ENCODE data around the gene CCND2. TPM values are rescaled to one million over a fixed set of nuclear protein-coding genes. Genes with fewer than 3 reads are reported as not detected.

Gene CCND2
- total RNA-seq, 2 donors from 2014 or later: 180 to 217 TPM

DNA sequence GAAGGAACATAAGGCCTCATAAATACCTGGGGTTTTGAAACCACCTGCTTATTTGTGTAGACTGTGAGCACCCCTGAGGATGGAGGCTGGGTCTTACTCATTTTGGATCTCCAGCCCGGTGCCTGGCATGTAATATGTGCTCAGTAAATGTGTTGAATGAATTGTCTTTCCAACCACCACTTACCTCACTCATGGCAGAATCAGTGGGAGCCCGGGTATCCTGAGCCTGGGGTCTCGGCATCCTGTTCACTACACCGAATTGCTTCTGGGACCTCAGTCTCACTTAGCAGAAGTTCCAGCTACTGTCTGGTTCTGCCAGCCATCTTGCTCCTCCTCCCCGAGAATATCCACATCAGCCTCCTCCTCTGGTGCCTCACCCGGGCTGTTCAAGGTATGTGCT, 43.0 kb upstream of the CCND2 start:
- Histone ChIP-seq H3K4me1 (no peaks in the 10 kb centered on the region), H3K27me3 (no peaks in the 10 kb centered on the region), H3K36me3 (no peaks in the 10 kb centered on the region), H3K27ac (no peak overlapping the region), H3K9ac (ENCODE audit: low read depth in 2 of 2, low read length in 2 of 2) (no peak overlapping the region), H3K9me3 (no peaks in the 10 kb centered on the region), H3K4me3 (no peak overlapping the region)
- no peak for TF ChIP-seq CTCF (IDR thresholded peaks at IDR 0.05)
- intact Hi-C loops (cut with DNase I): no loop called here
- DNase-seq: no peak

GRCh38 chr12:4238577-4238976, 35.0 kb upstream of the CCND2 start:
- no peaks in the 10 kb centered on the region for H3K36me3 ChIP-seq

GRCh38 chr12:4239746-4240145, 33.8 kb upstream of the CCND2 start:
- Histone ChIP-seq H3K4me1 (no peaks in the 10 kb centered on the region), H3K27me3 (no peaks in the 10 kb centered on the region), H3K9ac (ENCODE audit: low read depth in 2 of 2, low read length in 2 of 2) (no peak overlapping the region), H3K36me3 (no peaks in the 10 kb centered on the region), H3K4me3 (no peak overlapping the region), H3K27ac (no peak overlapping the region), H3K9me3 (no peaks in the 10 kb centered on the region)
- intact Hi-C loops (cut with DNase I): loop anchor here (10.0 kb wide), 1 partner anchor 65 kb away; no protein-coding TSS in a partner anchor
- TF ChIP-seq CTCF (IDR thresholded peaks at IDR 0.05): no peak
- no peak for DNase-seq

More at GRCh38 chr12:4238577-4238976, 35.0 kb upstream of the CCND2 start:
- no peak for TF ChIP-seq CTCF (IDR thresholded peaks at IDR 0.05)
- Histone ChIP-seq H3K27me3 (no peaks in the 10 kb centered on the region), H3K4me1 (no peaks in the 10 kb centered on the region), H3K9me3 (no peaks in the 10 kb centered on the region), H3K9ac (ENCODE audit: low read depth in 2 of 2, low read length in 2 of 2) (no peak overlapping the region), H3K4me3 (no peak overlapping the region), H3K27ac (no peak overlapping the region)
- intact Hi-C loops (cut with DNase I): no loop called here
- no peak for DNase-seq

- Histone ChIP-seq H3K4me3 (no peak overlapping the region), H3K27ac (no peak overlapping the region), H3K36me3 (no peaks in the 10 kb centered on the region), H3K9me3 (no peaks in the 10 kb centered on the region), H3K27me3 (no peaks in the 10 kb centered on the region), H3K9ac (ENCODE audit: low read depth in 2 of 2, low read length in 2 of 2) (no peak overlapping the region), H3K4me1 (no peaks in the 10 kb centered on the region)
- no peak for TF ChIP-seq CTCF (IDR thresholded peaks at IDR 0.05)
- intact Hi-C loops (cut with DNase I): loop anchor here (10.0 kb wide), 1 partner anchor 65 kb away; no protein-coding TSS in a partner anchor
- DNase-seq: no peak
Measured at GRCh38 chr12:4240161-4240783, 33.3 kb upstream of the CCND2 start.

DNA sequence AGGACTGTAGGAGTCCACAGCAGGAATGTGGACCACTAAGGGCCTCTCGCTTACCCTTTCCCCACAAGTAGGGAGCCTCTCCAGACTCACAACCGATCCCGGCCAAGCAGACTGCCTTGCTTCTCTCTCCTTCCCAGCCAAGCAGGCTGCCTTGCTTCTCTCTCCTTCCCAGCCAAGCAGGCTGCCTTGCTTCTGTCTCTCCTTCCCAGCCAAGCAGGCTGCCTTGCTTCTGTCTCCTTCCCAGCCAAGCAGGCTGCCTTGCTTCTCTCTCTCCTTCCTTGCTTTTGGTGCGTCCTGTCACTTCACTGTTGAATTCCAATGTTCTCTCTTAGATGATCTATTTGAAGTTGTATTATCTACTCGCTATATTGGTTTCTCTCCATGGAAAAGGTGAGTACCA, 32.6 kb upstream of the CCND2 start:
- no peaks in the 10 kb centered on the region for H3K36me3 ChIP-seq
- H3K27ac ChIP-seq: no peak overlapping the region
- DNase-seq: no peak
- H3K4me1 ChIP-seq: no peaks in the 10 kb centered on the region
- intact Hi-C loops (cut with DNase I): loop anchor here (10.0 kb wide), 1 partner anchor 66 kb away; no protein-coding TSS in a partner anchor
- H3K9me3 ChIP-seq: no peaks in the 10 kb centered on the region
- no peak overlapping the region for H3K4me3 ChIP-seq
- no peak overlapping the region for H3K9ac ChIP-seq (ENCODE audit: low read depth in 2 of 2, low read length in 2 of 2)
- no peak for TF ChIP-seq CTCF (IDR thresholded peaks at IDR 0.05)
- H3K27me3 ChIP-seq: no peaks in the 10 kb centered on the region
